ENCODE results near the gene AGBL4.

- TF ChIP-seq CTCF (IDR thresholded peaks at IDR 0.05) (no peak), POLR2A (IDR thresholded peaks at IDR 0.05) (no peak)
Measured at GRCh38 chr1:48629867-48630266, 1393.9 kb downstream of the AGBL4 start.

Data from lower leg skin (tissue), 3 donors.